ENCODE data around the gene EIF3CL.
"Not testable (repeated sequence)": the region's sequence is repeated elsewhere in the genome, so short reads cannot be mapped to it uniquely, and the experiment has no call there.

DNA sequence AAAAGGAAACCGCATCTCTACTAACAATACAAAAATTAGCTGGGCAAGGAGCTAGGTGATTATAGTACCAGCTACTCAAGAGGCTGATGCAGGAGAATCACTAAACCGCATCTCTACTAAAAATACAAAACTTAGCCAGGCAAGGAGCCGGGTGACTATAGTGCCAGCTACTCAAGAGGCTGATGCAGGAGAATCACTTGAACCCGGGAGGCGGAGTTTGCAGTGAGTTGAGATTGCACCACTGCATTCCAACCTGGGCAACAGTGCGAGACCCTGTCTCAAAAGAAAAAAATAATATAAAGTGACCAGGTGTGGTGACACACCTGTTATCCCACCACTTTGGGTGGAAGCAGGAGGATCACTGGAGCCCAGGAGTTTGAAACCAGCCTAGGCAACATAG is 65.4 kb downstream of the EIF3CL start:
- not testable (repeated sequence) for TF ChIP-seq EZH2 (IDR thresholded peaks at IDR 0.05; ENCODE audit: low read length, missing control alignments)
- TF ChIP-seq, protein P1, sequence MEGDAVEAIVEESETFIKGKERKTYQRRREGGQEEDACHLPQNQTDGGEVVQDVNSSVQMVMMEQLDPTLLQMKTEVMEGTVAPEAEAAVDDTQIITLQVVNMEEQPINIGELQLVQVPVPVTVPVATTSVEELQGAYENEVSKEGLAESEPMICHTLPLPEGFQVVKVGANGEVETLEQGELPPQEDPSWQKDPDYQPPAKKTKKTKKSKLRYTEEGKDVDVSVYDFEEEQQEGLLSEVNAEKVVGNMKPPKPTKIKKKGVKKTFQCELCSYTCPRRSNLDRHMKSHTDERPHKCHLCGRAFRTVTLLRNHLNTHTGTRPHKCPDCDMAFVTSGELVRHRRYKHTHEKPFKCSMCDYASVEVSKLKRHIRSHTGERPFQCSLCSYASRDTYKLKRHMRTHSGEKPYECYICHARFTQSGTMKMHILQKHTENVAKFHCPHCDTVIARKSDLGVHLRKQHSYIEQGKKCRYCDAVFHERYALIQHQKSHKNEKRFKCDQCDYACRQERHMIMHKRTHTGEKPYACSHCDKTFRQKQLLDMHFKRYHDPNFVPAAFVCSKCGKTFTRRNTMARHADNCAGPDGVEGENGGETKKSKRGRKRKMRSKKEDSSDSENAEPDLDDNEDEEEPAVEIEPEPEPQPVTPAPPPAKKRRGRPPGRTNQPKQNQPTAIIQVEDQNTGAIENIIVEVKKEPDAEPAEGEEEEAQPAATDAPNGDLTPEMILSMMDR (conservative IDR thresholded peaks at IDR 0.05 in 1 of 2, IDR thresholded peaks at IDR 0.05 in 1 of 2; ENCODE audit: low read depth in 1 of 2, low read length in 2 of 2): not testable (repeated sequence)

Data from fibroblast of lung (primary cell).